SK-N-MC (cell line): ENCODE data around the gene SENP2.

ENCODE experiments used
- EZH2 ChIP-seq: fragments of 200-600 bp; sonication (generic); IDR thresholded peaks from one replicate; pipeline ENCODE4 v1.6.1; 2017; ENCODE audit warnings: antibody characterized with exemption
- FOXP2 ChIP-seq: optimal IDR thresholded peaks from 2 replicates; pipeline ENCODE3; 2011; ENCODE audit warnings: mild to moderate bottlenecking, moderate library complexity; ENCODE audit not compliant: insufficient read depth; ENCODE audit errors: extremely low read length, control extremely low read depth
- POLR2AphosphoS5 ChIP-seq: IDR thresholded peaks from 2 replicates; pipeline ENCODE4 v1.6.1; 2012; ENCODE audit warnings: mild to moderate bottlenecking, low read depth, low read length, borderline replicate concordance

DNA sequence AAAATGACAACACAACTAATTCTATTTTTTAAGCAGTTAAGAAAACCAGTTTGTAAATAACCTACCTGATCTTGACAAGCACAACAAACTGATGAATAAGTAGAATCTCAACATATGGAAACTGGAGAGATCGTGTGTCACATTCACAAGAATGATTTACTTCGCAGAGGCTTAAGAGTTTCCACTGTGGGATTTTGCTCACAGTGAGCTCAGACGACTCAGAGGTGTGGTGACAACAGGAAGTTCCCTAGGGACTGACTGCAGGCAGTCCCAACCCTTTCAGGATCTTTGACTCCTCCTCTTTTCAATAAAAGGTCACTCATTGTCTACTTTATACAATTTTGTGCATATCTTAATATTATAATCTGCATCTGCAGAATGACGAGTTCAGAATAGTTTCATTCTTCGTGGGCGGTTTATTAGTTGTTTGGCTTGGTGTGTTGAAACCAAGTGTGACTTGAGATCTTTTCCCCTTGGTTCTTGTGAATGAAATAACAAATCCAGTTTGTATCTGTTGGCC is 33.7 kb upstream of the SENP2 start, which contains the start of gene LIPH:
- TF ChIP-seq POLR2AphosphoS5 (peak; percentile 22; the same call in 1 of the 2 replicates), EZH2 (no peak), FOXP2 (no peak)
